HepG2 (cell line): Measurements from ENCODE around the gene TFE3. TPM values are rescaled to one million over a fixed set of nuclear protein-coding genes. Genes with fewer than 3 reads are reported as not detected.

ENCODE experiments used
- GLI4 ChIP-seq: sonication (generic); formaldehyde crosslinking; IDR thresholded peaks from 2 replicates; pipeline ENCODE4 v1.5.1; 2020; ENCODE audit warnings: missing genetic modification reagents, mild to moderate bottlenecking, moderate library complexity, borderline replicate concordance
- KMT2B ChIP-seq: IDR thresholded peaks from 2 replicates; pipeline ENCODE4 v1.6.1; 2016; ENCODE audit warnings: missing genetic modification reagents, missing compliant biosample characterization
- NPAS2 ChIP-seq: sonication (generic); formaldehyde crosslinking; IDR thresholded peaks from 2 replicates; pipeline ENCODE4 v1.8.0; 2022; ENCODE audit warnings: mild to moderate bottlenecking, missing genetic modification reagents, borderline replicate concordance
- SRSF4 ChIP-seq: fragments of 200-400 bp; formaldehyde crosslinking; IDR thresholded peaks from one replicate; pipeline ENCODE4 v1.6.1; 2018; ENCODE audit warnings: mild to moderate bottlenecking, low read depth, low read length, moderate library complexity; ENCODE audit not compliant: poor library complexity, severe bottlenecking
- ZHX1 ChIP-seq: sonication (generic); formaldehyde crosslinking; IDR thresholded peaks from 2 replicates; pipeline ENCODE4 v1.8.1; 2022; ENCODE audit warnings: low read depth, mild to moderate bottlenecking, missing genetic modification reagents
- ZNF263 ChIP-seq: sonication (generic); formaldehyde crosslinking; IDR thresholded peaks from 2 replicates; pipeline ENCODE4 v1.4.0; 2020; ENCODE audit warnings: missing genetic modification reagents
- ZNF276 ChIP-seq: sonication (generic); formaldehyde crosslinking; IDR thresholded peaks from 2 replicates; pipeline ENCODE4 v1.4.0; 2020; ENCODE audit warnings: mild to moderate bottlenecking, low read depth, missing genetic modification reagents
- ZNF3 ChIP-seq: IDR thresholded peaks from 2 replicates; pipeline ENCODE4 v1.7.0; 2017; ENCODE audit warnings: inconsistent platforms
- polyA plus RNA-seq, 8 experiments: library from polyadenylated mRNA; depleted of rRNA in 3 of 8; stranded (reverse) in 7 of 8; unstranded in 1 of 8; fragments of >200 nt; fragmentation: Illumina TruSeq in 4 of 8; extraction: Trizol in 4 of 8; gene quantifications; 2 replicates each; pipeline versions ENCODE4 v1.2.1 to v1.2.3, GENCODE V29; 2011 to 2016; ENCODE audit warnings: low read depth in 4 of 8, missing spikeins in 1 of 8, mixed read lengths in 1 of 8; ENCODE audit not compliant: insufficient read depth in 1 of 8
- total RNA-seq, 5 experiments: library from RNA; depleted of rRNA; stranded (reverse); fragments of >200 nt; fragmentation: Illumina TruSeq; extraction: Trizol; gene quantifications; 2 replicates each; pipeline ENCODE4 v1.2.3, GENCODE V29; 2016; ENCODE audit warnings: low read depth in 1 of 5
- TF ChIP-seq, protein P1 (sequence below): sonication (generic); formaldehyde crosslinking; IDR thresholded peaks from 2 replicates; pipeline ENCODE4 v1.5.1; 2020; ENCODE audit warnings: mild to moderate bottlenecking, missing genetic modification reagents, borderline replicate concordance
- TF ChIP-seq, protein P2 (sequence below): sonication (generic); formaldehyde crosslinking; IDR thresholded peaks from 2 replicates; pipeline ENCODE4 v1.8.0; 2022; ENCODE audit warnings: missing genetic modification reagents, low read depth, mild to moderate bottlenecking, borderline replicate concordance
- TF ChIP-seq, protein P3 (sequence below): sonication (generic); formaldehyde crosslinking; IDR thresholded peaks from 2 replicates; pipeline ENCODE4 v1.5.0; 2020; ENCODE audit warnings: mild to moderate bottlenecking, missing genetic modification reagents, borderline replicate concordance
- TF ChIP-seq, protein P4 (sequence below): sonication (generic); formaldehyde crosslinking; IDR thresholded peaks from 2 replicates; pipeline ENCODE4 v1.5.0; 2020; ENCODE audit warnings: missing genetic modification reagents

Gene TFE3
- total and polyA plus RNA-seq, 2 of the 13 experiments (the other 11 are each of a cell fraction or from before 2014, with no cell fraction given): 8.3 to 12.3 TPM

DNA sequence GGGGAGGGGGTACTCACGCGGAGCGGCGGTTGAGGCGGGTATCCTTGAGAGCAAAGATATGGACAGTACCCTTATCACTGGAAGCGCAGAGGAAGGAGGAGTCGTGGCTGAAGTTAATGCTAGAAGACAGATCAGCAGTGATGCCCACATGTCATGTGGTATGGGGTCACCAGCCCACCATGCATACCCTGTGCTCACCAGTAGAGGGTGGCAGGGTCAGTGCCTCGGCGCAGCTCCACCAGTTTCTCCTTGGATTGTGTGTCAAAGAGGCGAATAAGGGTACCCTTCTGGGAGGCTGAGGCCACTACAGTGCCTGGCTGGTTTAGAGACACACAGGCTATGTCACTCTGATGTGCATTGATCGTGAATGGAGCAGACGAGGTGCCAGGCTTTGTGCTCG, 32.2 kb upstream of the TFE3 start (continued):
- TF ChIP-seq, protein P1, sequence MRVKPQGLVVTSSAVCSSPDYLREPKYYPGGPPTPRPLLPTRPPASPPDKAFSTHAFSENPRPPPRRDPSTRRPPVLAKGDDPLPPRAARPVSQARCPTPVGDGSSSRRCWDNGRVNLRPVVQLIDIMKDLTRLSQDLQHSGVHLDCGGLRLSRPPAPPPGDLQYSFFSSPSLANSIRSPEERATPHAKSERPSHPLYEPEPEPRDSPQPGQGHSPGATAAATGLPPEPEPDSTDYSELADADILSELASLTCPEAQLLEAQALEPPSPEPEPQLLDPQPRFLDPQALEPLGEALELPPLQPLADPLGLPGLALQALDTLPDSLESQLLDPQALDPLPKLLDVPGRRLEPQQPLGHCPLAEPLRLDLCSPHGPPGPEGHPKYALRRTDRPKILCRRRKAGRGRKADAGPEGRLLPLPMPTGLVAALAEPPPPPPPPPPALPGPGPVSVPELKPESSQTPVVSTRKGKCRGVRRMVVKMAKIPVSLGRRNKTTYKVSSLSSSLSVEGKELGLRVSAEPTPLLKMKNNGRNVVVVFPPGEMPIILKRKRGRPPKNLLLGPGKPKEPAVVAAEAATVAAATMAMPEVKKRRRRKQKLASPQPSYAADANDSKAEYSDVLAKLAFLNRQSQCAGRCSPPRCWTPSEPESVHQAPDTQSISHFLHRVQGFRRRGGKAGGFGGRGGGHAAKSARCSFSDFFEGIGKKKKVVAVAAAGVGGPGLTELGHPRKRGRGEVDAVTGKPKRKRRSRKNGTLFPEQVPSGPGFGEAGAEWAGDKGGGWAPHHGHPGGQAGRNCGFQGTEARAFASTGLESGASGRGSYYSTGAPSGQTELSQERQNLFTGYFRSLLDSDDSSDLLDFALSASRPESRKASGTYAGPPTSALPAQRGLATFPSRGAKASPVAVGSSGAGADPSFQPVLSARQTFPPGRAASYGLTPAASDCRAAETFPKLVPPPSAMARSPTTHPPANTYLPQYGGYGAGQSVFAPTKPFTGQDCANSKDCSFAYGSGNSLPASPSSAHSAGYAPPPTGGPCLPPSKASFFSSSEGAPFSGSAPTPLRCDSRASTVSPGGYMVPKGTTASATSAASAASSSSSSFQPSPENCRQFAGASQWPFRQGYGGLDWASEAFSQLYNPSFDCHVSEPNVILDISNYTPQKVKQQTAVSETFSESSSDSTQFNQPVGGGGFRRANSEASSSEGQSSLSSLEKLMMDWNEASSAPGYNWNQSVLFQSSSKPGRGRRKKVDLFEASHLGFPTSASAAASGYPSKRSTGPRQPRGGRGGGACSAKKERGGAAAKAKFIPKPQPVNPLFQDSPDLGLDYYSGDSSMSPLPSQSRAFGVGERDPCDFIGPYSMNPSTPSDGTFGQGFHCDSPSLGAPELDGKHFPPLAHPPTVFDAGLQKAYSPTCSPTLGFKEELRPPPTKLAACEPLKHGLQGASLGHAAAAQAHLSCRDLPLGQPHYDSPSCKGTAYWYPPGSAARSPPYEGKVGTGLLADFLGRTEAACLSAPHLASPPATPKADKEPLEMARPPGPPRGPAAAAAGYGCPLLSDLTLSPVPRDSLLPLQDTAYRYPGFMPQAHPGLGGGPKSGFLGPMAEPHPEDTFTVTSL (CRISPR knock-in tag): no peak
- TF ChIP-seq ZNF3 (CRISPR knock-in tag): no peak
- TF ChIP-seq, protein P2, sequence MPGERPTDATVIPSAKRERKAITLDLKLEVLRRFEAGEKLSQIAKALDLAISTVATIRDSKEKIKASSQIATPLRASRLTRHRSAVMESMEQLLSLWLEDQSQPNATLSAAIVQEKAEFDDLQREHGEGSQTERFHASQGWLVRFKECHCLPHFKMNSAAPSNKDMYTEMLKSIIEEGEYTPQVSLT (CRISPR knock-in tag): no peak
- no peak for TF ChIP-seq SRSF4
- TF ChIP-seq KMT2B (CRISPR knock-in tag): no peak
- TF ChIP-seq ZNF263 (CRISPR knock-in tag): no peak
- no peak for TF ChIP-seq GLI4
- no peak for TF ChIP-seq NPAS2 (CRISPR knock-in tag)
- TF ChIP-seq ZHX1 (CRISPR knock-in tag): no peak
- TF ChIP-seq, protein P3, sequence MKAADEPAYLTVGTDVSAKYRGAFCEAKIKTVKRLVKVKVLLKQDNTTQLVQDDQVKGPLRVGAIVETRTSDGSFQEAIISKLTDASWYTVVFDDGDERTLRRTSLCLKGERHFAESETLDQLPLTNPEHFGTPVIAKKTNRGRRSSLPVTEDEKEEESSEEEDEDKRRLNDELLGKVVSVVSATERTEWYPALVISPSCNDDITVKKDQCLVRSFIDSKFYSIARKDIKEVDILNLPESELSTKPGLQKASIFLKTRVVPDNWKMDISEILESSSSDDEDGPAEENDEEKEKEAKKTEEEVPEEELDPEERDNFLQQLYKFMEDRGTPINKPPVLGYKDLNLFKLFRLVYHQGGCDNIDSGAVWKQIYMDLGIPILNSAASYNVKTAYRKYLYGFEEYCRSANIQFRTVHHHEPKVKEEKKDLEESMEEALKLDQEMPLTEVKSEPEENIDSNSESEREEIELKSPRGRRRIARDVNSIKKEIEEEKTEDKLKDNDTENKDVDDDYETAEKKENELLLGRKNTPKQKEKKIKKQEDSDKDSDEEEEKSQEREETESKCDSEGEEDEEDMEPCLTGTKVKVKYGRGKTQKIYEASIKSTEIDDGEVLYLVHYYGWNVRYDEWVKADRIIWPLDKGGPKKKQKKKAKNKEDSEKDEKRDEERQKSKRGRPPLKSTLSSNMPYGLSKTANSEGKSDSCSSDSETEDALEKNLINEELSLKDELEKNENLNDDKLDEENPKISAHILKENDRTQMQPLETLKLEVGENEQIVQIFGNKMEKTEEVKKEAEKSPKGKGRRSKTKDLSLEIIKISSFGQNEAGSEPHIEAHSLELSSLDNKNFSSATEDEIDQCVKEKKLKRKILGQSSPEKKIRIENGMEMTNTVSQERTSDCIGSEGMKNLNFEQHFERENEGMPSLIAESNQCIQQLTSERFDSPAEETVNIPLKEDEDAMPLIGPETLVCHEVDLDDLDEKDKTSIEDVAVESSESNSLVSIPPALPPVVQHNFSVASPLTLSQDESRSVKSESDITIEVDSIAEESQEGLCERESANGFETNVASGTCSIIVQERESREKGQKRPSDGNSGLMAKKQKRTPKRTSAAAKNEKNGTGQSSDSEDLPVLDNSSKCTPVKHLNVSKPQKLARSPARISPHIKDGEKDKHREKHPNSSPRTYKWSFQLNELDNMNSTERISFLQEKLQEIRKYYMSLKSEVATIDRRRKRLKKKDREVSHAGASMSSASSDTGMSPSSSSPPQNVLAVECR (CRISPR knock-in tag): no peak
- no peak for TF ChIP-seq ZNF276 (CRISPR knock-in tag)
- TF ChIP-seq, protein P4, sequence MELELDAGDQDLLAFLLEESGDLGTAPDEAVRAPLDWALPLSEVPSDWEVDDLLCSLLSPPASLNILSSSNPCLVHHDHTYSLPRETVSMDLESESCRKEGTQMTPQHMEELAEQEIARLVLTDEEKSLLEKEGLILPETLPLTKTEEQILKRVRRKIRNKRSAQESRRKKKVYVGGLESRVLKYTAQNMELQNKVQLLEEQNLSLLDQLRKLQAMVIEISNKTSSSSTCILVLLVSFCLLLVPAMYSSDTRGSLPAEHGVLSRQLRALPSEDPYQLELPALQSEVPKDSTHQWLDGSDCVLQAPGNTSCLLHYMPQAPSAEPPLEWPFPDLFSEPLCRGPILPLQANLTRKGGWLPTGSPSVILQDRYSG: no peak
- TF ChIP-seq, all 625 proteins: peak for 0
